HG02973 (cell line): ENCODE results near the gene SULT1C2.
"Not testable (repeated sequence)": the region's sequence is repeated elsewhere in the genome, so short reads cannot be mapped to it uniquely, and the experiment has no call there.

Source experiments
- ATAC-seq: cut with Tn5 transposase; IDR thresholded peaks from one replicate; pipeline ENCODE4 v1.9.1; 2021; ENCODE audit warnings: moderate library complexity; ENCODE audit not compliant: unreplicated experiment

The SULT1C2 gene

DNA sequence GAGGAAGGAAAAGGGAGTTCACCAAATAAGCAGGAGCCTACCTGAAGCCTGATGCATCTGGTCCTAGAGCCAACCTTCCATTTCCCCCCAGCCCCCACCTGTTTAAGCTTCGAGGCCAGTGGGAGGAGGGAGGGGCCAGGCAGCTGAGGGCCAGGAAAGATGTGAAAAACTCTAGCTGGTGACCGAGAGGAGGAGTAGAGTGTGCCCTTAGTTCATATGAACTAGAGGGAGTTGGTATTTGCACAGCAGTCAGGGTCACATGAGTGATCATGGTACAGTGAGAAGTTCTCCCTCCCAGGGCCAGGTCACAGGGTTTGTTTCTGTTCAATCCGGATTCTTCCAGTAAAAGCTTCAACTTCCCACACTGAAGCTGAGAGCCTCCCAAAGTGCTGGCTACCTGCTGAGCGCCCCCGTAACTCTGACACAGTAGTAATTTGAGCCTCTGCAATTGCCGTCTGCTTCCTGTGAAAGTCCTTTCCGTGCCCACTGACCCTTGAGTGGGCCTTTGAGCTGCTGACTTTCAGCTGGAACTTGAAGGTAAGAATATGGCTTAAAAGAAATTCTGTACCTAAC lies at the start of gene SULT1C2:
TSS of gene SULT1C2 (plus strand) at position 362 of the 573 bp plus-strand sequence. CDS start 4,773 bp downstream, outside the sequence.
- no peak for ATAC-seq

DNA sequence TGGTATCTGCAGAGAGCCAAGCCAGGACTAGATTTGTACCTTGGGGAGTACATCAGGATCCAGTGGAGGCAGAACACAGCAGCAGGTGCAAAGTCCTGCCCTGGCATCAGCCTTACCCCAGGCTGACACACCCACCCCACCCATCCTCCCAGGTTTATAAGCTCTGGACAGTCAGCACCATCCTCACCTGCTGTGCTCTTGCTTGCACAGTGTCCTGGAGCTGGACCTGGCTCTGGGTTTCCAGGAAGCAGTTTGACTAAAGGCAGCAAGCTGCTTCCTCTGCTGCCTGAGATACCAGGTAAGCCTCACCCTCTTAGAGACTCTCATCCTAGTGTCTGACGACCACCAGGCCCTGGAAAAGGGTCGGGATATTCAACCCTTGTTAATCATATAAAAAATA lies 48.9 kb upstream of the SULT1C2 start, which contains the start of gene SULT1C3:
TSS of gene SULT1C3 (plus strand) at position 183 of the 400 bp plus-strand sequence. CDS start 7,227 bp downstream, outside the sequence.
- no peak for ATAC-seq

DNA sequence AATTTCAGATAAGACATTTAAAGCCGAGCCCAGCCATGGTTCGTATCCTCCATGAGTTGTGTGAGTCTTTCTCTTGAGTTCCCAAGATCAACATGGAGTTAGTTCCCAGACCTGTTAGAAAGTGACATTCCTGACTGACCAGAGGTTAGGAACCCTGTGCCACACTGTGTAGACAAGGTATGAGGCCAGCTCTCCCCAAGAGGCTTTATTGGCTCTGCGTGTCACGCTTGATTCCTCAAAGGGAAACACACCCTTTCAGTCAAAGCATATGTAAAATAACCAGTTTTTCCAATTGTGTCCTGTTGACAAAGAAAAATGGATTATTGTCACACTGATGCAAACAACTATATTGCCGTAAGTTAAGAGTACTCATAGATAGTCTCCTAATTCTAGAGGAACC lies 47.7 kb upstream of the SULT1C2 start:
- no peak for ATAC-seq

DNA sequence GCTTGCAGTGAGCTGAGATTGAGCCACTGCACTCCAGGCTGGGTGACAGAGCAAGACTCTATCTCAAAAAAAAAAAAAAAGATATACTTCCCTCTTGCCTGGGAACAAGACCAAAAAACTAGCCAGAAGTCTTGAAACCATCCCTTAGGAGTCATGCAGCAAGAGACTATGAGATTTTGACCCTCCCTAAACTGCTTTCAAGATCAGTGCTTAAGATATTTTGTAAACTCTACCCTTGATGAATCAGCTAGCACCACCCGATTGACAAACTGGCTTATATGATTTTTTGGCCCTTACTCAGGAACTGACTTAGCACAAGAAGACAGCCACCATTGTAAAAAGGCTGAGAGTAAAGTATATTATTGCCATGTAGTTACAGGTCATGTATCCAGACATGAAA lies 45.1 kb upstream of the SULT1C2 start:
- ATAC-seq = no peak

DNA sequence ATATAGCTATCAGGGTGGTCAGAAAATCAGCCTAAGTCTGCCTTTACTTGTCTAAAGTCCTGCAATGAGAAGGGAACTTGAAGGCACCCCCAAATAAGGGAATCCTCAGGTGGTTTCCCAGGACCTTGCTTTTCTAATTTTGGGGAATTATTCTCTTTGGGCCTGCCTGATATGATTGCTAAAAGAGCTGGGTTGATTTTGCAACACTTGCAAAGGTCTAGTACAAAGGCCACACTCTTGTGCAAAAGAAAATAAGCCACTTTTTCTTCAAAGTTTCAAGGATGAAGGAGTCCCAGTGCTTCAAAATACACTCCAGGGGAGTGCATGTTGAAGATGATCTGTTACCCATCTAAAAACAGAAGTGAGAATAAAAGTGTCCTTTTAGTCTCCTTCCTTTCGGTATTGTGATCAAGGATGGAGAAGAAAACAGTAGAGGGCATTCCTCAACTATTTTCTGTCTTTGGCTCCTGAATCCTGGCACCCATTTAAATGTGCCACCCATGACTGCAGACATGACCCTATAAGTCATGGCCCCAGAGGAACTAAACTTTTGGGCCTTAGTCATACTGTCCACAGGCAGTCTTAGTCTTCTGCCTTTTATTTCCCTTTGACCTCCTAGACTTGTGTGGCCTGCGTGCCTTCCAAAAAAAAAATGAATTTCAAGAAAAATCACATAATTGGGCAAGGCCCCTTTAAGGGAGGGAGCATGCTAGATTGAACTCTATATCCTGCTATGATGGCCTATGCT lies 43.9 kb upstream of the SULT1C2 start:
- ATAC-seq = no peak

DNA sequence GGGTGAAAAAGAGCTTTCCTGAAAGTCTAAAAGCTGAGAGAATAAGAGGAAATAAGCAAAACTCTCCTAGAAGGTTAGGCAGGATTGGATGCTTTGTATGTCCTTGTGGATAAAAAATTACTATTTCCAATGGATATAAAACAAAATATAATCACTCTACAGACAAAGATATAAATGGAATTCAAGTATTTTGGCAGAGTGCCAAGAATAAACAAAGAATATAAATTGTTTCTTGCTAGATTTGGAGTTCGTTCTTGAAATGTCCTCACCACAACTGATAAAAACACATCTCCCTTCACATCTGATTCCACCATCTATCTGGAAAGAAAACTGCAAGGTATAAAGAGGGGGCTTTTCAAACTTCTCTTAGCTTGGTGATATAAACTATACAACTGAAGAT lies 35.6 kb upstream of the SULT1C2 start:
- no peak for ATAC-seq

DNA sequence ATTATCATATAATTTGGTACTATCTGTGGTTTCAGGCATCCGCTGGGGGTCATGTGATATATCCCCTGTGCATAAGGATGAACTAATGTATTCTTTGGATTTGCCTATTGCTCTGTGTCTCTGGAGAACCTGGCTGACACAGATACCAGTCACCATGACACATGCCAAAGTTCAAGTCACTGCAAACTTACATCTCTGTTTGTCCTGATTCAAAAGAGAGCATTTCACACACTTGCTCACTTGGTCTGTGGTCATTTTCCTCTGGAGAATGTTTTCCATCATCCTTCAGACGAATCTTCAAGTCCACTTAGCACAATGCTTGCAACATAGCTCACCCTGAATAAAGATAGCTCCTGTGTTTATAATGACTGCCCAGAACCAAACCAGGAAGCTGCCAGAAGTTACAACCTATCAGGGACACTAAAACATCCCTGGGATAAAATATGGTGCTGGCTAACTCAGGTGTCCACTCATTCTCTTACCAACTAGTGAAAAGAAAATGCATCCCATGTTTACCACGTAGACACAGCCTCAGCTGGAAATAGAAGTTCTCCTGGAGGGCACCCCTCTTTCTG lies 30.9 kb upstream of the SULT1C2 start:
- no peak for ATAC-seq

DNA sequence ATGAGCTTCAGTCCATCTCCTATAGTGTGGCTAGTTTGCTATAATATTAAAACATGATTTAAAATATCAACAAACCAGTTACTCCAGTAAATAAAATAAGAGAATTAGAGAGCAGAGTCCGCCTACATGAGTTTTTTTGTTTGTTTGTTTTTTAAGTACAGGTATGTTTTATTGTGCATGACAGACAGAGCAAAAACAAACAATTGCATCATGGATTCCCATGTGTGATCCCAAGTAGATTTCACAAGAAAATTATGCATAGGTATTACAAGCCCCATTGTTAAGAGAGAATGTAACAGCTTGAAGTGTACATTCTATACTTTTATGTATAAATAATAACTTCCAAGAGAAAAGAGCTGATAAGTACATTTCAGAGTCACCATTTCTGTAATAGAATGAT lies 27.9 kb upstream of the SULT1C2 start:
- ATAC-seq = no peak

DNA sequence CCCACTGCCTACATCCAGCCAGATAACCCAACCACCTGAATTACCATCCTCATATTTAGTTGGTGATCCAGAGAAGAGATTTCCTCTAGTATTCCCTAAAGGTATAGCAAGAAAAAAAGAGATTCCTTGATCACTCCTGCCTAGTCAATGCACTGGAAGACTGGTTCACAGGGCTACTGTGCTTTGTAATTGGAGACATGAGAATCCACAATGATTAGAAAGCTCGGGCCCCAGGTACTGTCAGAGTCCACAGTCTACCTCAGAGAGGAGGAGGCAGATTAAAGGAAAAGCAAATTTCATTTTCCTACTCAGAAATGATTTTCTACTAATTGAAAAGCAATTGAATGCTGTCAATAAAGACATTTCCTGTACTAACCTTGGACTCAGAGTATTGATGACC lies 26.7 kb upstream of the SULT1C2 start:
- ATAC-seq = no peak

DNA sequence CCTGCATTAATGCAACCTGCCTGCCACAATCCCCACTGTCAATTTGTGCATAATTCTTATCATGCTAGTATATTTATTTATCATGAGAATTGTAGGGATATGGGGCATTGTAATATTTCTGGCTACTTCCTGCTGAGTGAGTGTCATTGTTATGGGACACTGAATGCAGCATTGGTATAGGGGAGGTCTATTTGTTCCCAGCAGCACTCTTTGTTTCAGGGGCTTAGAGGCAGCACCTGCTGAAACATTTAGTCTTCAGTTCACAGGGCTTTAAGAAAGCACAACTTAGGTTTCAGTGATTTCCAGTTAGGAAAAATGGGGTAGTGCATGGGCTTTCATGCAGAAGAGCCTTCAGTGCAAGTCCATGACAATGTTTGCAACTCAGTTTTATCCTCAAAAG lies 25.3 kb upstream of the SULT1C2 start:
- ATAC-seq = no peak

DNA sequence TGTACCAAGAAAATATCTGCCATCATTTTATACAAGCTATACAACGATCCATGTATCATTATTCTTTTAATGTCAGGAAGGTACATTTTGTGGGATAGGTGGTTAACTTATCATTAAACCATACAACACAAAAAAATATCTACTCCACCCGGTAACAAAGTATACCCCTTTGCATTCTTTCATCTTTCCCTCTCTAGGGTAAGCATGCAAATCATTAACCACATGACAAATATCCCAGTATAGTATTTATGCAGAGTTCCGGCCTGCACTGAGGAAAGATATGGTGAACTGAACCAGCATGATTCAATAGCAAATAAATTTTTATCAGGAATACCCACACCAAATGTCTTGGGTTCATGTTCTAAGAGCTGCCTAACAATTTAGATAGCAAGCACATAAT lies 22.5 kb upstream of the SULT1C2 start:
- ATAC-seq = no peak

DNA sequence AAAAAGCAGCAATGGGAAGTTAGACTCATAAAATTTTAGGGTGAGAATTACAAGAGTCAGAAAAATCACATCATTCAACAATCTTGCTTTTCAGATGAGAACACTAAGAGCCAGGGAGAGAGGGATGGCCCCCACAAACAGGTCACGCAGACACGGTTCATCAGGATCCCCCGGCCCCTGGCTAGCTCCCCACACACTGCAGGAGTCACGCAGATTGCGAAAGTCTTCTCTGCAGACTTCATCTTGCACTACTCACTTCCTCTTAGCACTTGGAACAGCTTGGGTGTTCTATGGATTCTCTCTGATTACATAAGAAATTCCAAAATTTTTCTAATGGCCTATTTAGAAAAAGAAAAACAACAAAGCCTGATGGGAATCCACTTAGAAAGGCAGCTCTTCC lies 21.6 kb upstream of the SULT1C2 start:
- ATAC-seq = no peak

DNA sequence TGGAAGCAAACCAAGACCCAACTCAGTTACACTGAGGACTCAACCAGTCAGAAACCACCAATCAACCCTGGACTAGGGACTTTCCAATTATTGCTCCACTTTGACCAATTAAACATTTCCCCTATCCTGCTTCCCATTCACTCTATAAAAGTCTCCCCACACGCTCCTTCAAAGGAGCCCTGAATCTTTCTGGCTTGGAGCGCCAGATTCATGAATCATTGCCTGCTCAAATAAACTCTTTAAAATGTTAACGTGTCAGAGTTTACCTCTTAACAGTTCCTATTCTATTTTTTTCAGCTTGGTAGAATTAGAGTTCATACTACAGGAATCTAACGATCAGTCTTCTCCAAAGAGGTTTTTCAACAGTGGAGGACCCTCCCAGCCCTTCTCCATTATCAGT lies 20.7 kb upstream of the SULT1C2 start:
- no peak for ATAC-seq

DNA sequence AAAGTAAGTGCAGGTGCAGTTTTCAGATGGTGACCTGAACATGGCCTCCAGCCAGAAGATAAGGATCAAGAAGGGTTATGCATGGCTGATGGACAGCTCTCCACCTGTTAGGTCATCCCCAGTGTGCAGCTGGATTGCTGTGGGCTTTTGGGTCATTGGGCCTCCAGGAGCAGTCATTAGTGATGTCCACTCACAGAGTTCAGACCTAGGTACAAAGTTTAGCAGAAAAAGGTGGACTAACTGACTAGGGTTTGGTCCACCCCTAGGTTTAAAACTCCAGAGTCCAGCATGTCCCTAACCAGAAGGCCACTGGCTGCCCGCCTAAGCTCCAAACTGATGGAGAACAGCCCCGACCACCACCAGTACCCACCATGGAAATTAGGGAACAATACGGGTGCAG lies 18.3 kb upstream of the SULT1C2 start:
- ATAC-seq = no peak

DNA sequence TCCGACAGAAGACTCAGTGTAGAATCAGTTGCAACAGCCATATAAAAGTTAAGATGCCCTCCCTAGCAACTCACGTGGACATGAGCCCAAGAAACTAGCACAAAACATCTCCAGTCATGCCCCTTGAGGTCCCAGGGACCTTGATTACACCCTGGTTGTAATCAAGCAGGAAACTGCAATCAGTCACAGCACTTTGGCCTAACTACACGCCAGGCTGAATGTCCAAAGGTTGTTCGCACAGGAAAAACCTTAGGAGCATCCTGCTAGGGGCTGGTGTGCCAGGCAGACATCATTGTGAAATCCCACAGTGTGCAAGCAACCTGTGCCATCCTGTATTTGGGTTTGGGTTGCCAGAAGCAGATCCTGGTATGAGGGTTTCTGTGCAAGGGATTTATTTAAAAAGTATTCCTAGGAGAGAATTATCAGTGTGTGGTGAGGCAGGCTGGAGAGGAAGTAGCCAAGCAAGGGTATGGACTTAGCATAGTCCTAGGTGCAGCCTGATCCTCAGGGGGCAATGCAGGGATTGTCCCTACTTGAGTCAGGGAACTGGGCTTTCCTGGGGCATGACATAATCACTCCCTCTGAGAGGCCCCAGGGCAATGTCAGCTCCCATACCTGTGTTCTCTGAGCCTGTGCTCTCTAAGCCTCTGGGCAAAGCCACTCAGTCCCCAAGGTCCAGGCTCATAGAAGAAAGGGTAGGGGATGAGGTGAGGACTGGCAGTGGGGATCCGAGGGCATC lies 17.8 kb upstream of the SULT1C2 start:
- ATAC-seq = no peak

DNA sequence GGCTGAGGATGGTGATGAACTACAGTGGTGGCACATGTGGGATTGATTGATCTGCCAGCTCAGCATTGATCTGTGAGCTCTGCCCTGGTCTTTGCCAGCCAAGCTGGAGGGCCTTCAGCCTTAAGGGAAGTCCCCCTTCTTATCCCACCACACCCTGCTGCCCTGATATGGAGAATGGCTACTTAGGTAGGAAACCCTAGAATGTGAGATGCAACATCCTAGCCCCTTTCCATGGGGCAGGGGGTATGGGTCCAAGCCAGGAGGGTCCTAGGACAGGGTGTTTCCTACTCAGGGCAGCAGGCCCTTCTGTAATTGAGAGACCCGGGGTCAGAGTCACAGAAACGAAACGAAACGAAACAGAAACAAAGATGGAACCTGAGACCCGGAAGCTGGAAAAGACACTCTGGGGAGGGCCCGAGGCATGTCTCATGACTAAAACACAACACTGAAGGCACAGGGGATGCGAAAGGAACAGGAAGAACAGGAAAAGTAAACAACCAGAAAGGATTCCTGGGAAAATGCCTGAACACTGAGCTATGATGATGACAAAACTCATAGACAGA lies 16.9 kb upstream of the SULT1C2 start:
- ATAC-seq = no peak

DNA sequence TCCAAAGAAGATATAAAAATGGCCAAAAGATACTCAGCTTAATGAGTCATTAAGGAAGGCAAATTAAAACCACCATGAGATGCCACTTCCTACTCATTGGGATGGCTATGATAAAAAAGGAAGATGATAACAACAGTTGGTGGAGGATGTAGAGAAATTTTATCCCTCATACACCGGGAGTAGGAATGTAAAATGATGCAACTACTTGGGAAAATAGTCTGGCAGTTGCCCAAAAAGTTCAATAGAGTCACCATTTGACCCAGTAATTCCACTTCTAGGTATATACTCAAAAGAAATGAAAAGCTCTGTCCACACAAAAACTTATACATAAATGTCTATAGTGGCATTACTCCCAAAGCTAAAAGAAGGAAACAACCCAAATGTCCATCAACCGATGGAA lies 10.1 kb upstream of the SULT1C2 start:
- no peak for ATAC-seq

DNA sequence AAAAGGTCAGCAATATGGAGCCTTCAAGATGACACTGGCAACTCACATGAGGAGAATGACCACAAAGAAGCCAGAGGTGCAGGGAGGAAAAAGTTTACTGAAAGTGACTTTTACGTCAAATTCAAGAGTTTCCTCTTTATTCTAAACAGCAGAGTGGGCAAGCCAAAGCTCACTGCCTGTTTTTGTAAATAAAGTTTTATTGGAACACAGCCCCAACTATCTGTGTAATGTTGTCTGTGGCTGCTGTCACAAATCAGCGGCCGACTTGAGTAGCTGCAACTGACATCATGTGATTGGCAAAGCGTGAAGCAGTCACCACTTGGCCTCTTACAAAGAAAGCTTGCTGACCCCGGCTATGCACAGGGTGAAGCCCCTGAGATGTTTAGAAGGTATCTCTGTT lies 9.2 kb upstream of the SULT1C2 start:
- ATAC-seq = no peak

DNA sequence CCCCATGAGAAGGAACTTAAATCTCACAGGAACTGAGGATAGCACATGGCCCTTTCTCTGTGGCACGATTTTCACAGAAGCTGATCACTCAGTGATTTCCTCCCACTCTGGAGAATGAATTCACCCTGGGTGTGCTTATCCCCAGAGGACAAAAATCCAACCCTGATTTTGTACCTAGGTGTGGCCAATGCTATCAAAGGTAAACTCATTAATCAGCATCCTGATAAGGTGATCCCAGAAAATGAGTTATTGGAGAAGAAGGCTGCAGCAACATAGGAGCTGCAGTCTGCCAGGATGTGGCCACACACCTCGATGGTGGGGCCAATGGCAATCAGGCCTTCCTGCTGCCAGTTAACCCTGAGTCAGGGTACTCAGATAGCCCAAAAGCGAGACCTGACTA lies 8.2 kb upstream of the SULT1C2 start:
- ATAC-seq = no peak

DNA sequence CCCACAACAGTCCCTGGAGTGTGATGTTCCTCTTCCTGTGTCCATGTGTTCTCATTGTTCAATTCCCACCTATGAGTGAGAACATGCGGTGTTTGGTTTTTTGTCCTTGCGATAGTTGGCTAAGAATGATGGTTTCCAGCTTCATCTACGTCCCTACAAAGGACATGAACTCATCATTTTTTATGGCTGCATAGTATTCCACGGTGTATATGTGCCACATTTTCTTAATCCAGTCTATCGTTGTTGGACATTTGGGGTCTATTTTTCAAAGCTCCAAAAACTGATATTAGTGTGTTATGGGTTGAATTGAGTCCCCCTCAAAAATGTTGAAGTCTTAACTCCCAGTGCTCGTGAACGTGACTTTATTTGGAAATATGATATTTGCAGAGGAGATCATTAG lies 4.1 kb upstream of the SULT1C2 start:
- ATAC-seq = not testable (repeated sequence)

DNA sequence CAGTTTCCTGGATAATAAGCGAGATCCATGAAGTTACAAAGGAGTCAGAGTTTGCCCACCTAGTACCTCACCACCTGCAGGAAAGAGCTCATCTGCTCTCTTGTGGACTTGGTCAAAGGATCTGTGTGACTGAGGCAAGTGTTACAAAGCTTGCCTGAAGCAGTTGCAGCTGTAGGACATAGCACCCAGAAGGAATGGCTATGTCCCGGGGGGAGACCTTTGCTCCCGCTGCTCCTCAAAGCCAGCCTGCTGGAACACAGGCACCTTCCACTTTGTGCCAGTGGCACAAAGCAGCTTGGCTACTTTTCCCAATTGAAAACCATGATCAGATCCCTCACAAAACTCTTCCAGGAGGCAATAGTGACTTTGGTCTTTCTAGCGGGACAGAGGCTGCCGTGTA lies 3.1 kb upstream of the SULT1C2 start:
- ATAC-seq = no peak
